Left ventricle myocardium superior (tissue), 1 donor: ENCODE measurements around the gene TMEM184B. TPM values are rescaled to one million over a fixed set of nuclear protein-coding genes. Genes with fewer than 3 reads are reported as not detected.

Source experiments
- ATAC-seq: fragments of 200-7000 bp; cut with Tn5 transposase; one replicate; pipeline ENCODE4 v1.9.1; 2020; ENCODE audit warnings: mild to moderate bottlenecking, moderate library complexity
- DNase-seq: peaks from one replicate; pipeline ENCODE4 v3.0.0-alpha.2; 2020
- intact Hi-C: fragments of 100-400 bp; cut with micrococcal nuclease; formaldehyde crosslinking; loops from one replicate; pipeline ENCODE4 v1.11.0; 2022
- total RNA-seq: library from RNA; stranded (reverse); fragmentation: NEBNext Ultra II Directional; extraction: Animal tissue kit (Norgen Biotek cat#: 25700); gene quantifications from one replicate; pipeline ENCODE4 v1.2.1, GENCODE V29; 2021
- donor health status: DM: no; HTN: yes; CAD: no; lungs with severe emphysema.

Gene TMEM184B
- total RNA-seq, 1 donor from 2014 or later = 42.8 TPM

DNA sequence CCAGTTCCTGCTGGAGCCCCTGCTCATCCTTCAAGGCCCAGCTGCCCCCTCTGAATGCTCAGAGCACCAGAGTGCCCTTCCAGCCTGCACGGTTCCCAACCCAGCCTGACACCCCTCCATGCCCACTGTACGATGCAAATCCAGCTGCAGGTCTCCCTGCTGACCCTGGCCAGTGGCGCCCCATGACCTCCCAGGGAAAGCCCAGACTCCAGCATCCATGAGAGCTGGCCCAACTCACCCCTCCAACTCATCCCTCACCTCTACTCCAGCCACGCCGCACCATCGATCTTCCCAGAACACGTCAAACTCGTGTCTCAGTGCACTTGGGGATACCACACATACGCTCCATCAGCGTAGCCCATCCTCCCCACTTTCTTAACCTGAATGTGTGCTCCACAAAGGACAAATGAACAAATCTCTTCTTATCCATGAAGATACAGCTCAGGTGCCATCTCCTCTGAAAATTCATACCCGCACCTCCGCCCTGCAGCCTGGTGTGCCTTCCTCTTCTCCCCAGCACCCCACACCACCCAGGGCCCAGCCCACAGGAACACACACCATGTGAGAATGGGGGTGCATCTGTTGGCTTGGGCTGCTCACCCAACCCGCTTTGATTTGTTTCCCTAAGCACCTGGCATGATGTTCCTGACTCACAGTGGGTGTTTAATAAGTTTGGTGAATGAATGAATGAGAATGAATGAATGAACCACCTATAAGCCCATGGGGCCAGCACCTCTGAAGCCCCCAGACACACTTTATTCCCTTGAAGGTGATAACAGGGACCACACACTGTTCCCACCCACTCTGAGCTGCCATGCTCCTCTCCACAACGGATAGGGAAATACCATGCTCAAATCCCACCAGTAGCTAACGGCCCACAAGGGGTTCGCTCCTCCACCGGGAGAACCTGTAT lies 97.3 kb downstream of the TMEM184B start:
- no peak for ATAC-seq
- intact Hi-C loops = no loop called here
- DNase-seq = no peak

DNA sequence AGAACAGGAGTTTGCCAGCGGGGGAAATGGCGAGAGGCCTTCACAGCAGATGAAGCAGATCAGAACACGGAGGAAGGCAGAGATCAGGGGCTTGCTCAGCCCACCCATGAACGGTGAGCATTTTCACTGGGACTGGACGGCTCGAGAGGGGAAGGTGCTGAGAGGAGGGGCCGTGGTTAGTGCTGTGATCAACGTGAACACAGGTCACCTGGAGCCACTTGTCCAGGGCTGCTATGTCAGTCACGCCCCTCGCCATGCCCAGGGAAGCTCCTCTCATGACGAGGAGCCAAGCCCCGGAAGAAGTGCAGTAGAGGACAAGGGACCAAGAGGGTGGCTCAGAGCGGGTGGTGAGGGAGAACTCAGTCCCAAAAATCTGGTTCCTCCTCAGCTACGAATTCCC lies 98.2 kb downstream of the TMEM184B start:
- no peak for ATAC-seq
- no peak for DNase-seq
- intact Hi-C loops = no loop called here

DNA sequence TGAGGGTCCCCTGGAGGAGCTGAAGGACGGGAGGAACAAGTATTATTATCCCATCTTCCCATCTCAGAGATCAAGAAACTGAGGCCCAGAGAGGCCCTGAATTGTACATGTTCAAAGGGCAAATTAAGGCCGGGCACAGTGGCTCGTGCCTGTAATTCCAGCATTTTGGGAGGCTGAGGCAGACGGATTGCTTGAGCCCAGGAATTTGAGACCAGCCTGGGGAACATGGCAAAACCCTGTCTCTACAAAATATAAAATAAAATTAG lies 99.2 kb downstream of the TMEM184B start:
- no peak for DNase-seq
- intact Hi-C loops = no loop called here

DNA sequence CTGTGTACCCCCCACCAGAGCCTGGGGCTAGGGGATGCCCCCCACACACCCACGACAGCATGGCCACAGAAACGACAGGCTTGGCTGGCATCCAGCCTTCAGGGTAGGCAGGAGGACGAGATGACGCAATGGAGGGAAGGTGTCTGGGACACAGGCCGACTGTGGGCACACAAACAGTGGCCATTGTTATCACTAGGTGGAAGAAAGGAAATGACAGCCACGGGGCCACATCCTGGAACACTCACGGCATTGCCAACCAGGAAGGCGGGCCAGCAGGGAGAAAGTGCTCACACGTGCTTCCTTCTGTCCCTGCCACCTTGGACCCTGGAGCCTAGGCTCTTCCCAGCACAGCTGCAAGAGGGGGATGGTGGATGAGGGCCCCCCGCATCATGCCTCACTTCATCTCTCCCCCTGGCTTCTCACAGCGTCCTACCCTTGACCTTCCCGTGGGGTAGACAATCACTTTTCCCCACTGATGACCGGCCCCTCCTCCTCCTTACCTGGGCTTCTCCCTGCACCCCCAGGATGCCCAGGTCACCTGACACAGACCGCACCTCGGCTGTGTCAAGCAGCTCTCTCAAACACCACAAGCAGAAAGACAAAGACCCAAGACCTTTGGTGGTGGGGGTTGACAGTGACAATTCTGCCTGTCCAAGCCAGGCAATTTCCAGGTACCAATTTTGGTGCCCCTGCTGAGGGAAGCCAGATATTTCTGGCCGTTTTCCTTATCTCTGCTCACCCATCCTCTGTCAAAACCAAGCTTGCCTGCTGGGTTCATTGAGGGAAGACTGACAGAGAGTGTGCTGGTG lies 99.8 kb downstream of the TMEM184B start:
- peak; percentile 83 for DNase-seq
- ATAC-seq = peak; percentile 67
- intact Hi-C loops = no loop called here

More for the DNA sequence above, 99.2 kb downstream of the TMEM184B start:
- no peak for ATAC-seq

DNA sequence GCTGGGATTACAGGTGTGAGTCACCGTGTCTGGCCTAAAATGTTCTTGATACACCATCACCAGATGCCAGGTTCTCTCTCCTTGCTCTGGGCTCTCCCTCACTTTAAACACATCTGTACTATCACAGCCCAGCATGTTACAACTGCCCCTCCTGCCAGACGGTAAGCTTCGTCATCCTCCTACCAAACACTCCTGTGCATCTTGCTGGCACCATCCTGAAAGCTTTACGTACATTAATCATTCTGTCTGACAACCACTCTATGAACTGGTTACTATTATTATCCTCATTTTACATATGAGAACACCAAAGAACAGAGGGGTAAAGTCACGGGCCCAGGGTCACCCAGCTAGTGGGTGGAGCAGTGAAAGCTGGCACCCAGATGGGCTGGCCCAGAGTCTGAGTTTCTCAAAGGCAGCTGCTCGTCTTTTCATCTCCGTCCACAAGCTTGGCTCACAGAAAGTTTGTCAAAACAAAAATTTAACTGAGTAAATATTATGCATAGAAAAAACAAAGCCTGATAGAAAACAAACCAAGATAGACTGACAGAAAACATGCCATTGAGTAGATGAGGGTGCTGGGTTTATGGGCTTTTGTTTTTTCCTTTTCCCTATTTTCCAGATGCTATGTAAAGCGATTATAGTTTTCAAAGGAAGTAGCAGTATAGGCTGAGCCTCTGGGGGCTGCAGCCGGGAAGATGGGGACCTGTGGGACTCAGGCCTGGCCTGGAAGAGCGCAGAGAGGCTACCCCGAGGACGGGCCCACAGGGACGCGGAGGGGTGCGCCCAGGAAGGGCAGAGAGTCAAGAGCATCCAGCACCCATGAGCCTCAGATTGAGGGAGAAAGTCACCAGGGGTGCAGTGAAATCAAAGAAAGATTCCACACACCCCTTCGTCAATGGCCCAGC lies 100.6 kb downstream of the TMEM184B start:
- intact Hi-C loops = no loop called here
- DNase-seq (no peak), ATAC-seq (no peak)

DNA sequence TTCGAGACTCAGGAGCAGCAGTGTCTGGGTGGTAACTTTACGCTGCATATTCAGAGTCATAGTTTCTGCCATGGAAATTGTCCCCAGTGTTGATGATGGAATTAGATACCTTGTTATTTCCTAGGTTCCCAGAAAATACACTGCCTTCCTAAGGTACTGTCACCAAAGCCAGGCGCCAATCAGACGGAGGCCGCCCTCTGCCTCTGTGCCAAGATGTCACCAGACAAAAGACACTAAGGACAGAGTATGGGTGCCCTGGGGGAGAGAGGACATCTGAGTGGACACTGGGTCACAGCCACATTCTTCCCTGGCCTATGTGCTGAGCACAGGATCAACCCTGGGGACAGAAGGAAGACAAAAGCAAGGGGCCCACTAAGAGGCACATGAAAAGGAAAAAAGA lies 102.3 kb downstream of the TMEM184B start:
- no peak for ATAC-seq
- no peak for DNase-seq
- intact Hi-C loops = no loop called here

Other genes with a start within 250 kb of the TMEM184B start
- gene PICK1, start 215.6 kb downstream of the TMEM184B start, total RNA-seq = 26.5 TPM
- not detected for gene SLC16A8, start 188.8 kb downstream of the TMEM184B start, total RNA-seq
- gene BAIAP2L2, start 162.3 kb downstream of the TMEM184B start, total RNA-seq = 0.15 TPM
- gene PLA2G6, start 91.2 kb downstream of the TMEM184B start, total RNA-seq = 17.0 TPM
- gene MAFF, start 71.0 kb downstream of the TMEM184B start, total RNA-seq = 5.3 TPM
- 72.6 TPM for gene CSNK1E, start 44.4 kb upstream of the TMEM184B start, total RNA-seq
- gene KCNJ4, start 182.2 kb upstream of the TMEM184B start, total RNA-seq = 20.5 TPM
- 4.2 TPM for gene KDELR3, start 195.1 kb upstream of the TMEM184B start, total RNA-seq
- gene DDX17, start 233.3 kb upstream of the TMEM184B start, total RNA-seq = 212 TPM